HEK293 (cell line): Measurements from ENCODE around the gene SOX12.

ENCODE experiments used
- KLF16 ChIP-seq: fragments of 450-650 bp; formaldehyde crosslinking; IDR thresholded peaks from 2 replicates; pipeline ENCODE4 v1.5.1; 2017; ENCODE audit warnings: missing biosample characterization, missing genetic modification characterization
- SCRT2 ChIP-seq: fragments of 450-650 bp; formaldehyde crosslinking; IDR thresholded peaks from 2 replicates; pipeline ENCODE4 v1.5.1; 2016; ENCODE audit warnings: missing biosample characterization, missing genetic modification characterization
- ZBTB7A ChIP-seq: fragments of 450-650 bp; formaldehyde crosslinking; IDR thresholded peaks from 2 replicates; pipeline ENCODE4 v1.5.1; 2016; ENCODE audit warnings: low read depth, missing biosample characterization, missing genetic modification characterization
- ZNF146 ChIP-seq: fragments of 450-650 bp; formaldehyde crosslinking; IDR thresholded peaks from 2 replicates; pipeline ENCODE4 v1.5.1; 2016; ENCODE audit warnings: missing biosample characterization, missing genetic modification characterization
- TF ChIP-seq, protein P1 (sequence below): fragments of 450-650 bp; formaldehyde crosslinking; IDR thresholded peaks from 2 replicates; pipeline ENCODE4 v1.5.1; 2016; ENCODE audit warnings: missing biosample characterization, missing genetic modification characterization
- TF ChIP-seq, protein P2 (sequence below): fragments of 450-650 bp; formaldehyde crosslinking; IDR thresholded peaks from 2 replicates; pipeline ENCODE4 v1.5.1; 2016; ENCODE audit warnings: missing biosample characterization, missing genetic modification characterization

DNA sequence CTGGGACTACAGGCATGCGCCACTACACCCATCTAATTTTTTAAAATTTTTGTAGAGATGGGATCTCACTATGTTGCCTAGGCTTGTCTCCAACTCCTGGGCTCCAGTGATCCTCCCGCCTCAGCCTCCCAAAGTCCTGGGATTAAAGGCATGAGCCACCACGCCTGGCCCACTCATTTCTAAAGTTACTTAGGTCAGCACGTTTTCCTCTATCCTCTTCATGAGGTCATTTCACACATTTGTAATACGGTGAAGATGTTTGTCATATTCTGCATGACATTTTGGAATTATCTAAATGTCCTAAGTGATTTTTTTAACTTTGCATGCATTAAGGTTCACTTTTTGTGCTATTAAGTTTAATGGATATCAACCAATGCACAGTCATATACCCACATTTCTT, 11.9 kb upstream of the SOX12 start:
- TF ChIP-seq KLF16 (tag by site-specific recombination) (no peak), SCRT2 (tag by site-specific recombination) (no peak), ZBTB7A (tag by site-specific recombination) (no peak), ZNF146 (tag by site-specific recombination) (no peak)
- TF ChIP-seq, protein P1, sequence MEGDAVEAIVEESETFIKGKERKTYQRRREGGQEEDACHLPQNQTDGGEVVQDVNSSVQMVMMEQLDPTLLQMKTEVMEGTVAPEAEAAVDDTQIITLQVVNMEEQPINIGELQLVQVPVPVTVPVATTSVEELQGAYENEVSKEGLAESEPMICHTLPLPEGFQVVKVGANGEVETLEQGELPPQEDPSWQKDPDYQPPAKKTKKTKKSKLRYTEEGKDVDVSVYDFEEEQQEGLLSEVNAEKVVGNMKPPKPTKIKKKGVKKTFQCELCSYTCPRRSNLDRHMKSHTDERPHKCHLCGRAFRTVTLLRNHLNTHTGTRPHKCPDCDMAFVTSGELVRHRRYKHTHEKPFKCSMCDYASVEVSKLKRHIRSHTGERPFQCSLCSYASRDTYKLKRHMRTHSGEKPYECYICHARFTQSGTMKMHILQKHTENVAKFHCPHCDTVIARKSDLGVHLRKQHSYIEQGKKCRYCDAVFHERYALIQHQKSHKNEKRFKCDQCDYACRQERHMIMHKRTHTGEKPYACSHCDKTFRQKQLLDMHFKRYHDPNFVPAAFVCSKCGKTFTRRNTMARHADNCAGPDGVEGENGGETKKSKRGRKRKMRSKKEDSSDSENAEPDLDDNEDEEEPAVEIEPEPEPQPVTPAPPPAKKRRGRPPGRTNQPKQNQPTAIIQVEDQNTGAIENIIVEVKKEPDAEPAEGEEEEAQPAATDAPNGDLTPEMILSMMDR: no peak
- TF ChIP-seq, protein P2, sequence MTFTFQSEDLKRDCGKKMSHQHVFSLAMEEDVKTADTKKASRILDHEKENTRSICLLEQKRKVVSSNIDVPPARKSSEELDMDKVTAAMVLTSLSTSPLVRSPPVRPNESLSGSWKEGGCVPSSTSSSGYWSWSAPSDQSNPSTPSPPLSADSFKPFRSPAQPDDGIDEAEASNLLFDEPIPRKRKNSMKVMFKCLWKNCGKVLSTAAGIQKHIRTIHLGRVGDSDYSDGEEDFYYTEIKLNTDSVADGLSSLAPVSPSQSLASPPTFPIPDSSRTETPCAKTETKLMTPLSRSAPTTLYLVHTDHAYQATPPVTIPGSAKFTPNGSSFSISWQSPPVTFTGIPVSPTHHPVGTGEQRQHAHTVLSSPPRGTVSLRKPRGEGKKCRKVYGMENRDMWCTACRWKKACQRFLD (tag by site-specific recombination): no peak
